Eye (tissue), 1 donor: ENCODE results near the gene KDM4B.

ENCODE experiments used
- DNase-seq: peaks from one replicate; pipeline ENCODE4 v3.0.0-alpha.2; 2015

Gene KDM4B

GRCh38 chr19:4986056-4986455, 17.1 kb downstream of the KDM4B start:
- no peak for DNase-seq

GRCh38 chr19:4986471-4986891, 17.6 kb downstream of the KDM4B start:
- peak; percentile 32 for DNase-seq

- DNase-seq = no peak
Measured at GRCh38 chr19:4987256-4987655, 18.3 kb downstream of the KDM4B start.

GRCh38 chr19:4987692-4988370, 18.9 kb downstream of the KDM4B start:
- DNase-seq = no peak

- peak; percentile 67 for DNase-seq
Measured at GRCh38 chr19:4988770-4989251, 19.9 kb downstream of the KDM4B start.

- DNase-seq = no peak
Measured at GRCh38 chr19:4990306-4990705, 21.4 kb downstream of the KDM4B start.

GRCh38 chr19:4991538-4991937, 22.6 kb downstream of the KDM4B start:
- DNase-seq = no peak

GRCh38 chr19:4991996-4992698, 23.2 kb downstream of the KDM4B start:
- DNase-seq = no peak

GRCh38 chr19:4993683-4994082, 24.8 kb downstream of the KDM4B start:
- no peak for DNase-seq

GRCh38 chr19:4996701-4997100, 27.8 kb downstream of the KDM4B start:
- DNase-seq = no peak

- DNase-seq = no peak
Measured at GRCh38 chr19:4997297-4997696, 28.4 kb downstream of the KDM4B start.

GRCh38 chr19:5000120-5000611, 31.3 kb downstream of the KDM4B start:
- DNase-seq = no peak

GRCh38 chr19:5001615-5002014, 32.7 kb downstream of the KDM4B start:
- no peak for DNase-seq

GRCh38 chr19:5002143-5002542, 33.2 kb downstream of the KDM4B start:
- no peak for DNase-seq

- DNase-seq = no peak
Measured at GRCh38 chr19:5003781-5004180, 34.9 kb downstream of the KDM4B start.

GRCh38 chr19:5005096-5005495, 36.2 kb downstream of the KDM4B start:
- DNase-seq = no peak

- DNase-seq = no peak
Measured at GRCh38 chr19:5006201-5006600, 37.3 kb downstream of the KDM4B start.

GRCh38 chr19:5006821-5007220, 37.9 kb downstream of the KDM4B start:
- DNase-seq = no peak

- DNase-seq = no peak
Measured at GRCh38 chr19:5011476-5012238, 42.7 kb downstream of the KDM4B start.

- no peak for DNase-seq
Measured at GRCh38 chr19:5012688-5013457, 44.0 kb downstream of the KDM4B start.

GRCh38 chr19:5013761-5014160, 44.8 kb downstream of the KDM4B start:
- no peak for DNase-seq

GRCh38 chr19:5014941-5015340, 46.0 kb downstream of the KDM4B start:
- DNase-seq = no peak

- no peak for DNase-seq
Measured at GRCh38 chr19:5016268-5016667, 47.4 kb downstream of the KDM4B start.
